Activated T-helper 1 cell treated with anti-CD3 and anti-CD28 coated beads, Interleukin-2, amount 50 U/mL, for 16 hours (primary cell): ENCODE measurements around the gene TRPV2.

Experiments
- DNase-seq, 2 donors: peaks; one replicate each; pipeline ENCODE4 v3.0.0-alpha.2; 2020; ENCODE audit warnings: low read depth in 1 of 2, low spot score in 1 of 2

Gene TRPV2

GRCh38 chr17:16406742-16407674, 8.4 kb upstream of the TRPV2 start:
- no peak for DNase-seq

DNA sequence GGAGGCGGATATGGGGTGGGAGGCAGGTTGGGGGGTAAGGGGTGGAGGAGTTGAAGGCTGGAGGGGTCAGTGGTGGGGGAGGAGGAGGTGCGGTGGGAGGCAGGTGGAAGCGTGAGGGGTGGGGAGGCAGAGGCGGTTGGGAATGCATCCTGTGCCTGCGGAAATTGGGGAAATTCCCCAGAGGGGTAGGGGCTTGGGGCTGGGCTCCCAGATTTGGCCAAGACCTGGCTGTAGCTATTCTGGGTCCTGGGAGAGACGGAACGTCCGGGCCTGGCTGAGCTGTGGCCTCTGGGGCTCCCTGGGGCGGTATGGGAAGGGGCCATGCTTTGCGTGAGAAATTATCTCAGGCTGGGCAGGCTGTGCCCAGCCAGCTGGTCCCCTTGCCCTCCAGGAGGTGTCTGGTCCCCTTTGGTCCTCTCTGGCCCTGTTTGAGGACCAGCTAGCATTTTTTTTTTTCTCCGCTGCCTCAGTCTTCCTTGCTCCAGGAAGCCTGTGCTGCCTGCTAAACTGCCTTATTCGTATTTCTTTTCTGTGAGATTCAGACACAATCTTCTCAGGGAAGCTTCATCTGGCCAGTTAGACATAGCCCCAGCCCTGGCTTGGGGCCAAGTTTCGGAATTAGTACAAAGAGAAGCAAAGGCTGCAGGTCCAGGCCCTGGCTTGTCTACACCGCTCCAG, 7.3 kb upstream of the TRPV2 start:
- DNase-seq = no peak

GRCh38 chr17:16417399-16417798, 2.0 kb downstream of the TRPV2 start:
- no peak for DNase-seq

DNA sequence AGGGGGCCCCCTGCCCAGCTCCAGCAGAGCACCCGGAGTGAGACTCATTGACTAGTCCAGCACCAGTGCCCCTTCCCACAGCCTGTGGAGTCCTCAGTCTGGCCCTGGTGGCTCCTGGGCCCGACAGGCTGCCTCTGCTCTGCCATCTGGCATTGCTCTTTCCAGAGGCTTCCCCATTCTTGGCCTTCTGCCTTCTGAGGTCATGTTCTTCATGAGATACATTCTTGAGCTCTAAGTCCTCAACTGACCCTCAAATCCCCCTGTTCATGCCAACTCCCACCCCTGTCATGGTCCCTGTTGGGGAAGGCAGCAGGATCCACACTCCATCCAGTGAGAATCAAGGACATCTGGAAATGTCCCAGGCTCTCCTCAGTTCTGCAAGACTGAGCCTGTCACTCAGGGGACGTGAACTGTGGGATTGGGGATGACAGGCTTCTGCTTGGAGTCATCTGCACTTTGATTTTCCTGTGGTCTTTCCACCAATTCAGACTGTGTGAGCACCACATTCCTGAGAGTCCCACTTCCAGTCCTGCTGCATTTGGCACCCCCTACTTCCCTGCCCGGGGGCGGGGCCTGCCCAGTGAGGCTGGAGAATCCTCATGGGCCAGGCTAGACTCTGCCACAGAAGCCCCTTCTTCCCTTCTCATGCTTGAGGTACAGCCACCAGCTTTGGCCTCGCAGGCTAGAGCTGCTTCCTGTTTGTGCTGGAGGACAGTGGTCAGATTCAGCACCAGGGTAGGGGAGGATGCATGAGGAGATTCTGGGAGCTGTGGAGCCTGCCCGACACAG, 2.7 kb downstream of the TRPV2 start:
- no peak for DNase-seq

- no peak for DNase-seq
These were observed 3.3 kb downstream of the TRPV2 start for GRCh38 chr17:16418685-16419068.

DNA sequence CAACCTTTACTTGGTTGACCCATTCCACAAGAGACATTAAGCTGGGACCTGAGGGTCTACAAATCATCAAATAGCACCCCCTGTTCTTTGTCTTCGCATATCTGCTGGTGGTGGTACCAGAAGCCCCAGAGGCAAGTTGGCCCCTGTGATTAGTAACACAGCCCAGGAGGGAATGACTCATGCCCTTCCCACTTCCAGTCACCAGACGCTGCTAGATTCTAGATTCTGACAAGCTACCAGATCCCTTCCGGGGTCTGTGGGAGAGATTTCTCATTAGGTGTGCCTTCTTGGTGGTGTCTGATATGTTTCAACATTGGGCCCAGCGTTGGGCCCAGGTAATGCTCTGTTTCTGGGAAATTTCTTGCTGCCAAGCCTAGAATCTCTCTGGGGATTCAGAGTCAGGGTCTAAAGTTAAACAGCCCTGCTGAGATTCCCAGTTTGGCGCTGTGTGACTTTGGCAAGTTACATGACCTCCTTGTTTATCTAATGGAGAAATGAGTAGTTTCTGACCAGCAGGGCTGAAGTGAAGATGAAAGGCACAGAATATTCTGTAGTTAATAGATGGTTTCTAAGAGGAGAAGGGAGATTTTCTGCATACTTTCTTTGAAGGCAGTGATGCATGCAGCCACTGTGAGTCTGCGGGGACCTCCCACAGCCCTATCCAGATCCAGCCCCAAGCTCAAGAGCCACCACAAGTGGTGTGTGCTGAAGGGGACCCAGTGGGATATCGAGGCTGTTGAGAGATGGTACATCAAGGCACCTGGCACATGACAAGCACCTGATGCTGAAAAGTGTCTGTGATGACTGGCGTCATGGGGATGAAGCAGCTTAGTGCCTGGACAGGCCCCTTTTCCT, 3.9 kb downstream of the TRPV2 start:
- DNase-seq = peak in 1 of 2 donors; percentile 45

DNA sequence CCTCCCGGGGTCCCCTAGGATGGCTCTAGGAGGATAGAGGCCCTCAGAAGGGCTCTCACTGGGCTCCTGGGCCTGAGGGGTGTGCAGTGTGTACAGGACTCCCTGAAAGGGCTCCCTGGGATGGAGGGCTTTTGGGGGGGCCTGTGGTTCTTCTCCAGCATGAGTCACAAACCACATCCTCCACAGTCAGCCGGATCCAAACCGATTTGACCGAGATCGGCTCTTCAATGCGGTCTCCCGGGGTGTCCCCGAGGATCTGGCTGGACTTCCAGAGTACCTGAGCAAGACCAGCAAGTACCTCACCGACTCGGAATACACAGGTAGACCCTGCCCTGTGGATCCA, 4.5 kb downstream of the TRPV2 start:
- peak in 1 of 2 donors; percentile 35 for DNase-seq

GRCh38 chr17:16422416-16422815, 7.0 kb downstream of the TRPV2 start:
- no peak for DNase-seq

DNA sequence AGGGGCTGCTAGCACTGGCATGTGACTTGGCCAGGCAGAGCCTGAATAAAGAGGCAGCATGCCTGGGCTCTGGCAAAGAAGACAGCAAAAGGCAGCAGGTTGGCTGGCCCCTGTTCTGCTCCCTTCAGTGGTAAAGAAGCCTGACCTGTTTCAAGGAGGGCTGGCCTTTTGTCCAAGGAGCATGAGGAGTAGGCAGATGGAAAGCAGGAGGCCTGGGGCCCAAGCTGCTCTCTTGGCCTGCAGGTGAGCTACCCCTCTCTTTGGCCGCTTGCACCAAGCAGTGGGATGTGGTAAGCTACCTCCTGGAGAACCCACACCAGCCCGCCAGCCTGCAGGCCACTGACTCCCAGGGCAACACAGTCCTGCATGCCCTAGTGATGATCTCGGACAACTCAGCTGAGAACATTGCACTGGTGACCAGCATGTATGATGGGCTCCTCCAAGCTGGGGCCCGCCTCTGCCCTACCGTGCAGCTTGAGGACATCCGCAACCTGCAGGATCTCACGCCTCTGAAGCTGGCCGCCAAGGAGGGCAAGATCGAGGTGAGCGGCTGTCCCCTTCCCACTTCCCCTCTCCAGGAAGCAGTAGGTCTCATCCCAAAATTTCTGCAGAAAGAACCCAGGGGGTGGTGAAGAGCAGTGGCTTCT, 8.0 kb downstream of the TRPV2 start:
- no peak for DNase-seq

GRCh38 chr17:16425202-16425601, 9.8 kb downstream of the TRPV2 start:
- no peak for DNase-seq

- no peak for DNase-seq
These were observed 10.6 kb downstream of the TRPV2 start for GRCh38 chr17:16425698-16426659.

GRCh38 chr17:16427020-16427419, 11.6 kb downstream of the TRPV2 start:
- DNase-seq = no peak

GRCh38 chr17:16428098-16428882, 12.9 kb downstream of the TRPV2 start:
- no peak for DNase-seq

DNA sequence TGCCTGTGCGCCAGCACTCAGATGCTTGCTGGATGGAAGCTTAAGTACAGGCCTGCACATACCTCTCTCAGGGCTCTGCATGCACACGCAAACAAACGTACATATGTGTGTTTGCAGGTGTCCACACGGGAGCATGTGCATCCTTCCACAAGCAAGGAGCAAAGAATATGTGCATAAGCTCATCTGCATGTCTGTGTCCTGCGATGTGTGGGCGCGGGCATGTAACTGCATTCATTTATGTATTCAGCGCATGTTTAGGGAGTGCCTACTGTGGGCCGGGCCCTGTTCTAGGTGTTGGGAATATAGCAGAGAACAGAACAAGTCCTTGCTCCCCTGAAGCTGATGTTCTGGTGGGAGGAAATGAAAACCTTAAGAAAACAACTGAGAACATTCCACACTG, 13.7 kb downstream of the TRPV2 start:
- DNase-seq = no peak

- DNase-seq = no peak
These were observed 15.3 kb downstream of the TRPV2 start for GRCh38 chr17:16430650-16431049.

- DNase-seq = no peak
These were observed 16.6 kb downstream of the TRPV2 start for GRCh38 chr17:16432017-16432416.

DNA sequence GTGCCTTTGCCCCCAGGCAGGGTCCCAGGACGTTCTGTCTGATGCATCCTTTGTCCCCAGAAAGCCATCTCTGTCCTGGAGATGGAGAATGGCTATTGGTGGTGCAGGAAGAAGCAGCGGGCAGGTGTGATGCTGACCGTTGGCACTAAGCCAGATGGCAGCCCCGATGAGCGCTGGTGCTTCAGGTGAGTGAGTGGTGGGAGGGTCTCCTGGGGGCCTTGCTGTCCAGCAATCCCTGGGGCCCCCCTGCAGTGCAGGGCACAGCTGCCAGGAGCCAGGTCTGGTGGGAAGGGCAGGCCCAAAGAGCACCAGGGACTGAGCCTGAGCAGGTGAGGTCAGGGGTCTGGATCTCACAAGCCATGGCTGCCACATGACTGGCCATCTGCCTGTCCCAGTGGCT, 18.1 kb downstream of the TRPV2 start:
- DNase-seq = no peak

- no peak for DNase-seq
These were observed 19.3 kb downstream of the TRPV2 start for GRCh38 chr17:16434662-16435061.
